ENCODE results near the gene MTCH1. TPM values are rescaled to one million over a fixed set of nuclear protein-coding genes. Genes with fewer than 3 reads are reported as not detected.

MTCH1 gene
- total RNA-seq, 4 donors from 2014 or later: 85.6 to 127 (median 116) TPM

DNA sequence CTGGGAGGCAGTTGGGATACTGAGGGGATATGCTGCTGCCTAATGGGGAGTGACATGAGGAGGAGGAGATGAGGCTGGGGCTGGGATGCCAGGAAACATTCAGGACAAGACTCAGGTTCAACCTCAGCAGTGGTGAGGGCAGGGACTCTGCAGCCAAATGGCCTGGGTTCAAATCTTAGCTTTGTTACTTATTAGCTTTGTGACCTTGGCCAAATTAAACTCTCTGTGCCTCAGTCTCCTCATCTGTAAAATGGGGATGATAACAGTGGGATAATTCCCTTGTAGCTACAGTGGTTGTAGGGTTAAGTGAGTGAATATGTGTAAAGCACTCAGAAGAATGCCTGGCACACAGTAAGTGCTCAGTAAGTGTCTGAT, 29.6 kb downstream of the MTCH1 start:
- Histone ChIP-seq H3K27ac (no peak overlapping the region), H3K36me3 (no peaks in the 10 kb centered on the region), H3K27me3 (no peaks in the 10 kb centered on the region), H3K4me3 (no peak overlapping the region), H3K9me3 (no peaks in the 10 kb centered on the region), H3K4me1 (no peaks in the 10 kb centered on the region)
- DNase-seq (no peak), ATAC-seq (no peak)
- no peak for TF ChIP-seq POLR2A (IDR thresholded peaks at IDR 0.05)
- TF ChIP-seq, protein P1, sequence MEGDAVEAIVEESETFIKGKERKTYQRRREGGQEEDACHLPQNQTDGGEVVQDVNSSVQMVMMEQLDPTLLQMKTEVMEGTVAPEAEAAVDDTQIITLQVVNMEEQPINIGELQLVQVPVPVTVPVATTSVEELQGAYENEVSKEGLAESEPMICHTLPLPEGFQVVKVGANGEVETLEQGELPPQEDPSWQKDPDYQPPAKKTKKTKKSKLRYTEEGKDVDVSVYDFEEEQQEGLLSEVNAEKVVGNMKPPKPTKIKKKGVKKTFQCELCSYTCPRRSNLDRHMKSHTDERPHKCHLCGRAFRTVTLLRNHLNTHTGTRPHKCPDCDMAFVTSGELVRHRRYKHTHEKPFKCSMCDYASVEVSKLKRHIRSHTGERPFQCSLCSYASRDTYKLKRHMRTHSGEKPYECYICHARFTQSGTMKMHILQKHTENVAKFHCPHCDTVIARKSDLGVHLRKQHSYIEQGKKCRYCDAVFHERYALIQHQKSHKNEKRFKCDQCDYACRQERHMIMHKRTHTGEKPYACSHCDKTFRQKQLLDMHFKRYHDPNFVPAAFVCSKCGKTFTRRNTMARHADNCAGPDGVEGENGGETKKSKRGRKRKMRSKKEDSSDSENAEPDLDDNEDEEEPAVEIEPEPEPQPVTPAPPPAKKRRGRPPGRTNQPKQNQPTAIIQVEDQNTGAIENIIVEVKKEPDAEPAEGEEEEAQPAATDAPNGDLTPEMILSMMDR (IDR thresholded peaks at IDR 0.05 in 4 of 5, conservative IDR thresholded peaks at IDR 0.05 in 1 of 5): no peak
- intact Hi-C loops (cut with DNase I; ENCODE audit: low total_unique reads) (no loop called here), in situ Hi-C loops (cut with MboI; ENCODE audit: low sequenced_read_pairs in 4 of 4) (no loop called here)

DNA sequence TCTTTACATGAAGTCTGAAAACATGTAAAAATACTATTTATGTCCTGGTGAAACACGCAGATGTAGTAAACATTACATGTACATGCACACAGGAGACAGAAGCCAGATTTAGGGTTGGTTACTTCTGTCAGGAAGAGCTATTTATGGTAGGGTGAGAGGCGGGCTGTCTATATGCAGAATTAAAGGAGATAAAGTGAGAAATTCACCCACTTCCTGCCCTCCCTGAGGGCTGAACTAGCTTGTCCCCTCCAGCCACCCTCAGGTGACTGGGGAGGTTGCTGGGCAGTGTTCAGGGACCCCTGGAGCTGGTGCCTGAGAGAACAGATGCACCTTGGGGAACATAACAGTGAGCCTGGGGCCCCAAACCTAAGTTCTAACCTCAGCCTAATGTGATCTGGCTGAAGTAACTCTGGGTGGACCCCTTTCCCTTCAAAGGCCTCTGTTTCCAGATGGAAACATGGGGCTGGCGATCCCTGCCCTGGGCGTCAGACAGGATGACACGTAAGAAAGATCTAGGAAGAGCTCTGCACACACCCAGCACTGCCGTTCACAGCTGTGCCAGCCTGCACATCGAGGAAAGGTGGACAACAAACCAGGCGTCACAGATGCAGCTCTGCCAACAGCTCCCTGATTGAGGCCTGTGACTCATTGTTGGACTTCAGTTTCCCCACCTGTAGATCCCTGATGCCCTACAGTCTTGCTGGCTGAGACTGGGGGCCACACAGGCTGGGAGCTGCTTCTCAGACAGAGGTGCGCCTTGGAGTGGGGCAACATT, 30.1 kb downstream of the MTCH1 start:
- Histone ChIP-seq H3K27ac (peak overlapping the region in 2 of 4 donors; percentile 7 to 28), H3K27me3 (no peaks in the 10 kb centered on the region), H3K36me3 (no peaks in the 10 kb centered on the region), H3K4me1 (no peaks in the 10 kb centered on the region), H3K9me3 (no peaks in the 10 kb centered on the region), H3K4me3 (no peak overlapping the region)
- ATAC-seq (peak; percentile 54 to 56), DNase-seq (no peak)
- in situ Hi-C loops (cut with MboI; ENCODE audit: low sequenced_read_pairs in 4 of 4) (no loop called here), intact Hi-C loops (cut with DNase I; ENCODE audit: low total_unique reads) (no loop called here)
- TF ChIP-seq, protein P1 (IDR thresholded peaks at IDR 0.05 in 4 of 5, conservative IDR thresholded peaks at IDR 0.05 in 1 of 5): no peak
- TF ChIP-seq POLR2A (IDR thresholded peaks at IDR 0.05): no peak

DNA sequence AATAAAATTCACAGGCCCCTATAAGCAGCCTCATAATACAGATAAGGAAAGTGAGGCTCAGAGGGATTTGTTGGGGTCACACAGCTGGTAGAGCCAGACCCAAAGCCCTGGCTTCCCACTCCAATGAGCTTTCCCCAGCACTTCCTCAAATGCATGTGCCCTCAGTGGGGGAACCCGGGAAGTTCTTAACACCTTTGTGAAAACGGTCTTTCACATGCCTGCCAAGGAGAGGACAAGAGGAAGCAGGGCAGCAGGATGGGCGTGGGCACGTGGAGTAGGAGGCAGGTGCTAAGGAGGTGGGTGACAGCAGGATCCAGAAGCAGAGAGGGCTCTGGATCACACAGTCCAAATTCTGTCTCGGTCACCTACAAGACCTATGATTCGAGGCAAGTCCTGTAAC, 30.9 kb downstream of the MTCH1 start:
- no peaks in the 10 kb centered on the region for H3K9me3 ChIP-seq
- in situ Hi-C loops (cut with MboI; ENCODE audit: low sequenced_read_pairs in 4 of 4): no loop called here
- no peak for DNase-seq
- TF ChIP-seq, protein P1 (IDR thresholded peaks at IDR 0.05 in 4 of 5, conservative IDR thresholded peaks at IDR 0.05 in 1 of 5): no peak
- TF ChIP-seq POLR2A (IDR thresholded peaks at IDR 0.05): no peak
- no peak for ATAC-seq
- H3K4me3 ChIP-seq: peak overlapping the region in 2 of 4 donors; percentile 11 to 19
- intact Hi-C loops (cut with DNase I; ENCODE audit: low total_unique reads): no loop called here
- no peaks in the 10 kb centered on the region for H3K36me3 ChIP-seq
- H3K27me3 ChIP-seq: no peaks in the 10 kb centered on the region
- no peaks in the 10 kb centered on the region for H3K4me1 ChIP-seq
- H3K27ac ChIP-seq: peak overlapping the region in 1 of 4 donors; percentile 7

DNA sequence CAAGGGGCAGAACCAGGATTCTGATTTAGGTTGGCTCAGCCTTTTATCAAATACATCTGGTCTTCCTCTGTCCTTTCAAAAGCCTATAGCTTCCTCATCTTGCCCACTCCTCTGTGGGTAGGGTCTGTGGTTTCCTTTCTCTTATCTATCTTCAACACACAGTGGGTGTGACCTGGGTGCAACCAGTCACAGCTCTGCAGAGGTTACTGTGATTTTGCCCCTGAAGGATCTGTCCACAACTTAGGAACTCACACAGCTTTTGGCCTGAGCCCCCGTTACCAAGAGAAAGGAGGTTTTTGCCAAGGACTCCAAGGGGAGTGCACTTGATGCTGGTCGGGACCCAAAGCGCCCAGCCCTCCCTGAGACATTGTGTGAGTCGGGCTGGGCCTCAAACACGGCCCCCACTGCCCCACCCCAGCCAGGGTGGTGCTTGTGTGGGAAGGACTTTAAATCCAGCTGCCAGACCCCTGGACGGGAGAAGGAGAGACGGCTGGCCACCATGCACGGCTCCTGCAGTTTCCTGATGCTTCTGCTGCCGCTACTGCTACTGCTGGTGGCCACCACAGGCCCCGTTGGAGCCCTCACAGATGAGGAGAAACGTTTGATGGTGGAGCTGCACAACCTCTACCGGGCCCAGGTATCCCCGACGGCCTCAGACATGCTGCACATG, 31.6 kb downstream of the MTCH1 start, which contains the start of gene PI16:
Gene PI16, plus strand, starts transcription at position 477 of the 670 bp plus-strand sequence. Its CDS starts 23 bp downstream, at position 500.
- ATAC-seq (no peak), DNase-seq (no peak)
- no peaks in the 10 kb centered on the region for H3K36me3 ChIP-seq
- H3K4me1 ChIP-seq: no peaks in the 10 kb centered on the region
- peak within 1 kb of the TSS in 2 of 4 donors; percentile 11 to 19 for H3K4me3 ChIP-seq
- H3K27ac ChIP-seq: peak within 1 kb of the TSS in 1 of 4 donors; percentile 7
- in situ Hi-C loops (cut with MboI; ENCODE audit: low sequenced_read_pairs in 4 of 4) (no loop called here), intact Hi-C loops (cut with DNase I; ENCODE audit: low total_unique reads) (no loop called here)
- no peak for TF ChIP-seq POLR2A (IDR thresholded peaks at IDR 0.05)
- TF ChIP-seq, protein P1 (IDR thresholded peaks at IDR 0.05 in 4 of 5, conservative IDR thresholded peaks at IDR 0.05 in 1 of 5): no peak
- H3K9me3 ChIP-seq: no peaks in the 10 kb centered on the region
- no peaks in the 10 kb centered on the region for H3K27me3 ChIP-seq

All from gastrocnemius medialis (tissue), 4 donors.